Uterus (tissue), 4 donors: ENCODE measurements around the gene GRIN2D. TPM values are rescaled to one million over a fixed set of nuclear protein-coding genes. Genes with fewer than 3 reads are reported as not detected.

ENCODE experiments used
- DNase-seq, 2 donors: peaks; one replicate each; pipeline ENCODE4 v3.0.0-alpha.2; 2019 to 2020
- H3K27ac ChIP-seq, 2 donors: fragments of 200-600 bp; sonication (generic); 1 replicate in 1 of 2; 2 replicates in 1 of 2; pipeline ENCODE4 v1.5.1; 2016 to 2018
- H3K27me3 ChIP-seq, 2 donors: fragments of 200-600 bp; sonication (generic); one replicate each; pipeline ENCODE4 v1.5.1; 2018 to 2019; ENCODE audit warnings: control low read depth in 1 of 2
- H3K36me3 ChIP-seq, 2 donors: fragments of 200-600 bp; sonication (generic); one replicate each; pipeline ENCODE4 v1.5.1; 2019; ENCODE audit warnings: control low read depth in 1 of 2
- H3K4me1 ChIP-seq, 2 donors: fragments of 200-600 bp; sonication (generic); one replicate each; pipeline ENCODE4 v1.5.1; 2018 to 2019; ENCODE audit warnings: control low read depth in 1 of 2
- H3K4me3 ChIP-seq, 2 donors: fragments of 200-600 bp; sonication (generic); 1 replicate in 1 of 2; 2 replicates in 1 of 2; pipeline ENCODE4 v1.5.1; 2018 to 2019; ENCODE audit warnings: mild to moderate bottlenecking in 1 of 2
- H3K9me3 ChIP-seq, 2 donors: fragments of 200-600 bp; sonication (generic); one replicate each; pipeline ENCODE4 v1.5.1; 2019; ENCODE audit warnings: control low read depth in 1 of 2
- POLR2A ChIP-seq, 2 donors: fragments of 450-650 bp; IDR thresholded peaks; one replicate each; pipeline ENCODE4 v1.6.1; 2016; ENCODE audit warnings: antibody characterized with exemption in 2 of 2, mild to moderate bottlenecking in 1 of 2, moderate library complexity in 1 of 2
- intact Hi-C: fragments of 100-400 bp; cut with DNase I; formaldehyde crosslinking; loops from one replicate; pipeline ENCODE4 v1.15.1; 2023; ENCODE audit warnings: low total_unique reads
- total RNA-seq, 4 donors: library from RNA; depleted of rRNA in 3 of 4; stranded (reverse); fragments of >200 nt in 3 of 4; gene quantifications; one replicate each; pipeline versions ENCODE4 v1.1.0 to v1.2.4, GENCODE V29; 2014 to 2023
- TF ChIP-seq, protein P1 (sequence below), 4 experiments: fragments of 200-600 bp in 2 of 4; fragments of 450-650 bp in 2 of 4; sonication (generic) in 2 of 4; IDR thresholded peaks; one replicate each; pipeline ENCODE4 v1.5.1; 2016 to 2019; ENCODE audit warnings: antibody characterized with exemption in 4 of 4, mild to moderate bottlenecking in 2 of 4, moderate library complexity in 1 of 4
- donor health status: DM: yes; HTN: yes; CAD: no.

Gene GRIN2D
- total RNA-seq, 4 donors from 2014 or later, result under 0.01 to 2.4 (median 0.21) TPM; not detected in 1

- no peaks in the 10 kb centered on the region for H3K9me3 ChIP-seq
- no peak for DNase-seq
- H3K4me3 ChIP-seq, result no peak overlapping the region
- H3K27me3 ChIP-seq, result no peaks in the 10 kb centered on the region
- TF ChIP-seq, protein P1, sequence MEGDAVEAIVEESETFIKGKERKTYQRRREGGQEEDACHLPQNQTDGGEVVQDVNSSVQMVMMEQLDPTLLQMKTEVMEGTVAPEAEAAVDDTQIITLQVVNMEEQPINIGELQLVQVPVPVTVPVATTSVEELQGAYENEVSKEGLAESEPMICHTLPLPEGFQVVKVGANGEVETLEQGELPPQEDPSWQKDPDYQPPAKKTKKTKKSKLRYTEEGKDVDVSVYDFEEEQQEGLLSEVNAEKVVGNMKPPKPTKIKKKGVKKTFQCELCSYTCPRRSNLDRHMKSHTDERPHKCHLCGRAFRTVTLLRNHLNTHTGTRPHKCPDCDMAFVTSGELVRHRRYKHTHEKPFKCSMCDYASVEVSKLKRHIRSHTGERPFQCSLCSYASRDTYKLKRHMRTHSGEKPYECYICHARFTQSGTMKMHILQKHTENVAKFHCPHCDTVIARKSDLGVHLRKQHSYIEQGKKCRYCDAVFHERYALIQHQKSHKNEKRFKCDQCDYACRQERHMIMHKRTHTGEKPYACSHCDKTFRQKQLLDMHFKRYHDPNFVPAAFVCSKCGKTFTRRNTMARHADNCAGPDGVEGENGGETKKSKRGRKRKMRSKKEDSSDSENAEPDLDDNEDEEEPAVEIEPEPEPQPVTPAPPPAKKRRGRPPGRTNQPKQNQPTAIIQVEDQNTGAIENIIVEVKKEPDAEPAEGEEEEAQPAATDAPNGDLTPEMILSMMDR (IDR thresholded peaks at IDR 0.05), result no peak
- no peak for TF ChIP-seq POLR2A (IDR thresholded peaks at IDR 0.05)
- intact Hi-C loops, result no loop called here
- no peak overlapping the region for H3K27ac ChIP-seq
- no peaks in the 10 kb centered on the region for H3K36me3 ChIP-seq
- H3K4me1 ChIP-seq, result no peaks in the 10 kb centered on the region
Observed at GRCh38 chr19:48381178-48381950, 12.1 kb upstream of the GRIN2D start.

- Histone ChIP-seq H3K27ac (no peak overlapping the region), H3K4me1 (no peaks in the 10 kb centered on the region), H3K9me3 (no peaks in the 10 kb centered on the region), H3K36me3 (no peaks in the 10 kb centered on the region), H3K27me3 (no peaks in the 10 kb centered on the region), H3K4me3 (no peak overlapping the region)
- intact Hi-C loops, result no loop called here
- no peak for DNase-seq
- TF ChIP-seq, protein P1 (IDR thresholded peaks at IDR 0.05), result no peak
- TF ChIP-seq POLR2A (IDR thresholded peaks at IDR 0.05), result no peak
Observed at GRCh38 chr19:48382286-48382685, 11.2 kb upstream of the GRIN2D start.

DNA sequence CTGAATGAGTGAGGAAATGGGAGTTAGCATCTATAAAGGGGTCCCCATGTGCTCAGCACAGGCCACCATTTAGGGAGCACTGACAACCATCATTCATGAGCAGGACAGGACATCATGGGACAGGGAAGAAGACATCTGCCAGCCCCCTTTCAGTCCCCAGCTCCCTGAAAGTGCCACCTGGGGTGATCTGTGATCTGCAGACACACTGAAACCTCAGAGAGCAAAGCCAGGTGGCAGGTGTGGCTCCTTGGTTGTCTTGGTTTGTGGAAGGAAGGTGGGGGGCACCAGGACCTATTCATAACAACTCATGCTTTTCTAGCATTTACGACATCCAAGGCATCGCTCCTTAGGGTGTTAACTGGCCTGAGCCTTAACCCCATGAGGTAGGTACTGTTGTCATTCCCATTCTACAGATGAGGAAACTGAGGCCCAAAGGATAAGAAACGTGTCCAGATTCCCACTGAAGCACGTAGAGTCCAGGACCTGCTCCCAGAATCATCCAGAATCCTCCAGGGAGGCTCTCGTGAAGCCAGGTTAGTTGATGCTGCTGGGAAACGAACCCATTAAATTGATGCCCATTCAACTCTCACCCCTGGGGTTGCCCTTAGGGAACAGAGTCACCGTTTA, 7.9 kb upstream of the GRIN2D start:
- no peaks in the 10 kb centered on the region for H3K27me3 ChIP-seq
- H3K9me3 ChIP-seq, result no peaks in the 10 kb centered on the region
- H3K27ac ChIP-seq, result no peak overlapping the region
- no peak for TF ChIP-seq POLR2A (IDR thresholded peaks at IDR 0.05)
- TF ChIP-seq, protein P1 (IDR thresholded peaks at IDR 0.05), result no peak
- H3K4me1 ChIP-seq, result peaks cover 0 to 10% of the 10 kb centered on the region in 2 donors
- no peak overlapping the region for H3K4me3 ChIP-seq
- DNase-seq, result no peak
- H3K36me3 ChIP-seq, result no peaks in the 10 kb centered on the region
- intact Hi-C loops, result no loop called here

- Histone ChIP-seq H3K27ac (no peak overlapping the region), H3K36me3 (no peaks in the 10 kb centered on the region), H3K4me3 (no peak overlapping the region), H3K4me1 (peaks cover 0 to 10% of the 10 kb centered on the region in 2 donors), H3K27me3 (no peaks in the 10 kb centered on the region), H3K9me3 (no peaks in the 10 kb centered on the region)
- no peak for TF ChIP-seq POLR2A (IDR thresholded peaks at IDR 0.05)
- TF ChIP-seq, protein P1 (IDR thresholded peaks at IDR 0.05), result no peak
- intact Hi-C loops, result no loop called here
- DNase-seq, result no peak
Observed at GRCh38 chr19:48386981-48387380, 6.5 kb upstream of the GRIN2D start.
